ENCODE data around the gene KCNQ5. TPM values are rescaled to one million over a fixed set of nuclear protein-coding genes. Genes with fewer than 3 reads are reported as not detected.
"Not testable (repeated sequence)": the region's sequence is repeated elsewhere in the genome, so short reads cannot be mapped to it uniquely, and the experiment has no call there.

KCNQ5 gene
- polyA plus RNA-seq, 3 donors: 0.20 to 0.37 (median 0.28) TPM

- DNase-seq (ENCODE audit: low read depth in 3 of 3, low spot score in 2 of 3): no peak
Measured at GRCh38 chr6:72890233-72890632, 268.4 kb downstream of the KCNQ5 start.

- DNase-seq (ENCODE audit: low read depth in 3 of 3, low spot score in 2 of 3): no peak
Measured at GRCh38 chr6:72890671-72891070, 268.8 kb downstream of the KCNQ5 start.

GRCh38 chr6:72892901-72893300 is 271.0 kb downstream of the KCNQ5 start:
- no peak for DNase-seq (ENCODE audit: low read depth in 3 of 3, low spot score in 2 of 3)

- no peak for DNase-seq (ENCODE audit: low read depth in 3 of 3, low spot score in 2 of 3)
Measured at GRCh38 chr6:72894091-72894490, 272.2 kb downstream of the KCNQ5 start.

- not testable (repeated sequence) for DNase-seq (ENCODE audit: low read depth in 3 of 3, low spot score in 2 of 3)
Measured at GRCh38 chr6:72898313-72898712, 276.4 kb downstream of the KCNQ5 start.

- DNase-seq (ENCODE audit: low read depth in 3 of 3, low spot score in 2 of 3): no peak
Measured at GRCh38 chr6:72905705-72906478, 284.0 kb downstream of the KCNQ5 start.

- DNase-seq (ENCODE audit: low read depth in 3 of 3, low spot score in 2 of 3): no peak
Measured at GRCh38 chr6:72911463-72912155, 289.7 kb downstream of the KCNQ5 start.

GRCh38 chr6:72913797-72914196 is 291.9 kb downstream of the KCNQ5 start:
- no peak for DNase-seq (ENCODE audit: low read depth in 3 of 3, low spot score in 2 of 3)

GRCh38 chr6:72916298-72916697 is 294.4 kb downstream of the KCNQ5 start:
- DNase-seq (ENCODE audit: low read depth in 3 of 3, low spot score in 2 of 3): no peak

GRCh38 chr6:72916906-72917305 is 295.0 kb downstream of the KCNQ5 start:
- DNase-seq (ENCODE audit: low read depth in 3 of 3, low spot score in 2 of 3): no peak

GRCh38 chr6:72922401-72922800 is 300.5 kb downstream of the KCNQ5 start:
- no peak for DNase-seq (ENCODE audit: low read depth in 3 of 3, low spot score in 2 of 3)

- no peak for DNase-seq (ENCODE audit: low read depth in 3 of 3, low spot score in 2 of 3)
Measured at GRCh38 chr6:72925136-72925535, 303.3 kb downstream of the KCNQ5 start.

- no peak for DNase-seq (ENCODE audit: low read depth in 3 of 3, low spot score in 2 of 3)
Measured at GRCh38 chr6:72930556-72931132, 308.8 kb downstream of the KCNQ5 start.

GRCh38 chr6:72931325-72931887 is 309.5 kb downstream of the KCNQ5 start:
- DNase-seq (ENCODE audit: low read depth in 3 of 3, low spot score in 2 of 3): no peak

- DNase-seq (ENCODE audit: low read depth in 3 of 3, low spot score in 2 of 3): no peak
Measured at GRCh38 chr6:72933233-72933632, 311.4 kb downstream of the KCNQ5 start.

GRCh38 chr6:72936766-72937559 is 315.1 kb downstream of the KCNQ5 start:
- DNase-seq (ENCODE audit: low read depth in 3 of 3, low spot score in 2 of 3): no peak

GRCh38 chr6:72938104-72938503 is 316.2 kb downstream of the KCNQ5 start:
- no peak for DNase-seq (ENCODE audit: low read depth in 3 of 3, low spot score in 2 of 3)

- DNase-seq (ENCODE audit: low read depth in 3 of 3, low spot score in 2 of 3): no peak
Measured at GRCh38 chr6:72939004-72939403, 317.1 kb downstream of the KCNQ5 start.

- no peak for DNase-seq (ENCODE audit: low read depth in 3 of 3, low spot score in 2 of 3)
Measured at GRCh38 chr6:72940265-72940664, 318.4 kb downstream of the KCNQ5 start.

GRCh38 chr6:72941263-72941662 is 319.4 kb downstream of the KCNQ5 start:
- DNase-seq (ENCODE audit: low read depth in 3 of 3, low spot score in 2 of 3): no peak

GRCh38 chr6:72941751-72942150 is 319.9 kb downstream of the KCNQ5 start:
- DNase-seq (ENCODE audit: low read depth in 3 of 3, low spot score in 2 of 3): no peak
